HG03558 (cell line): Measurements from ENCODE around the gene COL9A2.
"Not testable (repeated sequence)": the region's sequence is repeated elsewhere in the genome, so short reads cannot be mapped to it uniquely, and the experiment has no call there.

Experiments used
- ATAC-seq: cut with Tn5 transposase; IDR thresholded peaks from one replicate; pipeline ENCODE4 v1.9.1; 2021; ENCODE audit warnings: moderate number of reproducible peaks; ENCODE audit not compliant: unreplicated experiment; ENCODE audit errors: extremely low read depth

Gene COL9A2

DNA sequence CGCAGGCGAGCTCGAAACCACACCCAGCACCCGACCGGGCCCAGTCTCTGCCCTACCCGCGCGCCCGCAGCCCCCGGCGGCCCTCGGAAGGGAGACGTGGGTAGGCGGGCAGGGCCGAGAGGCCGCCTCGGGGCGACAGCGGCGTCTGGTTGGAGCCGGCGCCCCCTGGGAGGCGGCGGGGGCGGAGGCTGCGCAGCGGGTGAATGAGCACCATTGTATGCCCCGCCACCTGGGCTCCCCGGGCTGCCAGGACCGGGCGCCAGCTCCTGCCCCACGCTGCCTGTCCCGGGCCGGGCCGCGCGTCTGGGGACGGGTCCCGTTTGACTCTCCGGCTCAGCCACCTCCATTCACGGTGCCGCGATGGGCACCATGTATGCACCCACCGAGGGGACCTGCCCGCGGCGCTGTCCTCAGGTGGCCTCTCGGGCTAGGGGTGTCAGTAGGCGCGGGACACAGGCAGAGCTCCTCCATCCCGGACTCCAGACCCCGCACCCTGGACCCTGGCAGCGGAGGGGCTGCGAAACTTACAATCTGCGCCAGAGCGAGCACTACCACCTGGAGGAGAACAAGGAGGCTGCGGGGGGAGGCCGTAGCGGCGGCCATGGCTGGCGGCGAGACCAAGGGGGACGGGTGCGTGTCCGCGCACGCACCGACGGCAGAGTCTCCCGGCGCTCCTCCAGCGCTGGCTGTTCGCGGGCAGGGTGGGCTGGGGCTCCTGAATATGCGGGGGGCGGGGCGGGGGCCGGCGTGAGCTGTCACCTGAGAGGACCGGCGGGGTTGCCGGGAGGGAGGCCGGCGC, at the start of gene COL9A2:
TSS of gene COL9A2 (minus strand) at position 692 of the 799 bp plus-strand sequence. CDS start at position 603, 89 bp downstream.
- ATAC-seq, result no peak

DNA sequence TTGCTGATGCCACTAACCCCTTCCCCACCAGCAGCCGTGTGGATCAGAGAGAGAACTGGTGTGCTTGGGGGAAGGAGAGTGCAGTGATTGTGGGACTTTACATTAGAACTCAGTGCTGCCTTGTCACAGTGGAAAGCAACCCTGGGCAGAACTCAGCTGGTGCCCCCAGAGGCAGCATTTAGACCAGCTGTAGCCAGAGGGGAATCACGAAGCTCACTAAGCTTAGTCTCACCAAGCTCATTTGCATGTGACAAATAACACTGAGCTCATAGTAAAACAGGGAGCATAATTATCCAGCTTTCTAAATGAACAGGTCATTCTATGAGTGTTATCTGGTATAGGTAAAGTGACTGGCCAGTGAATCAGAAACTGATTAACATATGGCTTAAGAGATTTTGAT, 46.6 kb upstream of the COL9A2 start:
- ATAC-seq, result peak; percentile 90

DNA sequence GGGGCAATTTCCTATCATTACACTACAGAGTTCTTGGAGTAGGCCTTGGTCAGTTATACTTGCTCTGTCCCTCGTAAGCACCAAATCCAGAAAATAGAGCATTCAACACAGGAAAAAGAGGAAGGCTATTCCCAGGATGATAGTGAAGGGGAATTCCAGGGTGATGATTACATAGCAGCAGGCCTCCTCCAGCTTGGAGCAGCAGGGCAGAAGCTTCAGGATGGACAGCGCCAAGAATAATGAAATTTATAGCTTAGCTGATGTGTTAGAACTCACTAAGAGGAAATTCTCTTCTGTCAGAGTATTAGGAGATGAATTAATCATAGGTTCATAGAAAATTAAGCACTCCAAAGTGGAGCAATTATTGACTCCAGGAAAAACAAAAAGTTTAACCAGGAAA, 45.6 kb upstream of the COL9A2 start:
- no peak for ATAC-seq

DNA sequence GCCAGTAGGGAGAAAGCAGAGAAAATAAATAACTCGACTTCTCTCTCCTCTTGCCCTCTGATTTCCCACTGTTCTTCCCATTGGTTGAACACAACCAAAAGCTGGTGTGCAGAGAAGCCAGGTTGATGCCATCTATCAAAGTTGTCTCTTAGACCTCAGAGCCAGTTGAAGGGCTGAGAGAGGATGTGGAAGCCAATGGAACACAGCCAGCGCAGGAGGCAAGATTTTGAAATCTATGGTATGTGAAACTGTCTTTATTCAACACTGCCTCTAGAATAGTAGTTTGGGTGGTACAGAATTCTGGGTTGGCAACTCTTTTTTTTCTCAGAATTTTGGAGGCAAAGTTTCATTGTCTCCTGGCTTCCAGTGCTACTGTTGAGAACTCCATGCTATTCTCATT, 45.1 kb upstream of the COL9A2 start:
- no peak for ATAC-seq

DNA sequence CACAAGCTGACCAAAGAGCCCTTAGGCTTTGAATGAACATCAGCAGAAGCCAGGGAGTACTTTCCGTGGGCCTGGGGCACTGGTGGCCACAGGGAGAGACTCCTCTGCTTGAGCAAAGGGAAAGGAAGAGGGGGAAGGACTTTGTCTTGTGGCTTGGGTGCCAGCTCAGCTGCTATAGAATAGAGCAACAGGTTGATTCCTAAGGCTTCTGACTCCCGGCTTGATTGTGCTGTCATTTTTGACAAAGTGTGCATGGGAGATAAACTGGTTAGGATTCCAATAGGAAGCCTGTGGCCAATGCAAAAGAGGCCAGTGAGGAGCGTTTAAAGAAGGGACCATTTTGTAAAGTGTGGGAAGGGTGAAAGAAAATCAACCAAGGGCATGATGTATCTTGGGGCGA, 44.6 kb upstream of the COL9A2 start:
- no peak for ATAC-seq

DNA sequence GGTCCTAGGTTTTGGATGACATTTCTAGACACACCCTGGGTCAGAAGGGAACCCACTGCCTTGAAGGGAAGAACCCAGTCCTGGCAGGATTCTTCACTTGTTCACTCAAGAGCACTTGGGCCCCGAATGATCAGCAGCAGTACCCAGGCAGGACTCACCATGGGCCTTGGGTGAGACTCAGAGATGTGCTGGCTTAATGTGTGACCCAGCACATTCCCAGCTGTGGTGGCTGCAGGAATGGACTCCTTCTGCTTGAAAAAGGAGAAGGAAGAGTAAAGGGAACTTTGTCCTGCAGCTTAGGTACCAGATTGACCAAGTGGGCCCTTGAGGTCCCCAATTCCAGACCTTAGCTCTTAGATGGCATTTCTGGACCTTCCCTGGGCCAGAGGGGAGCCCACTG, 44.1 kb upstream of the COL9A2 start:
- no peak for ATAC-seq

DNA sequence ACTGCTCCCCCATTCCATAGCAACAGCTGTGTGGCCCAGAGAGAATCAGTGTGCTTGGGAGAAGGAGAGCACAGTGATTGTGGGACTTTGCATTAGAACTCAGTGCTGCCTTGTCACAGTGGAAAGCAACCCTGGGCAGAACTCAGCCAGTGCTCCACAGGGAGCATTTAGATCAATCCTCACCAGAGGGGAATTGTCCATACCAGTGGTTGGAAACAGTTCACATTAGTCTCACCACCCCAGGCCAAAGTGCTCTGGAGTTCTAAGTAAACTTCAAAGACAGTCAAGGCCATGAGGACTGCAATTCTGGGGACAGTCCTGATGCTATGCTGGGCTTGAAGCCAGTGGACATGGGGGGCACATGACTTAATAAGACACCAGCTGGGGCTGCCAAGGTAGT, 43.5 kb upstream of the COL9A2 start:
- no peak for ATAC-seq

DNA sequence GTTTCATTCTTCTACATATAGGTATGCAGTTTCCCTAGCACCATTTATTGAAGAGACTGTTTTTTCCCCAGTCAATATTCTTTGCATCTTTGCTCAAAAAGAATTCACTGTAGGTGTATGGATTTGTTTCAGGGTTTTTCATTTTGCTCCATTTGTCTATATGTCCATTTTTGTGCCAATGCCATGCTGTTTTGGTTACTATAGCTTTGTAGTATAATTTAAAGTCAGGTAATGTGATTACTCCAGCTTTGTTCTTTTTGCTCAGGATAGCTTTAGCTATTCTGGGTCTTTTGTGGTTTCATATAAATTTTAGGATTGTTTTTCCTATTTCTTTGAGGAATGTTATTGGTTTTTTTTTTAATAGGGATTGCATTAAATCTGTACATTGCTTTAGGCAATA, 40.5 kb upstream of the COL9A2 start:
- no peak for ATAC-seq

DNA sequence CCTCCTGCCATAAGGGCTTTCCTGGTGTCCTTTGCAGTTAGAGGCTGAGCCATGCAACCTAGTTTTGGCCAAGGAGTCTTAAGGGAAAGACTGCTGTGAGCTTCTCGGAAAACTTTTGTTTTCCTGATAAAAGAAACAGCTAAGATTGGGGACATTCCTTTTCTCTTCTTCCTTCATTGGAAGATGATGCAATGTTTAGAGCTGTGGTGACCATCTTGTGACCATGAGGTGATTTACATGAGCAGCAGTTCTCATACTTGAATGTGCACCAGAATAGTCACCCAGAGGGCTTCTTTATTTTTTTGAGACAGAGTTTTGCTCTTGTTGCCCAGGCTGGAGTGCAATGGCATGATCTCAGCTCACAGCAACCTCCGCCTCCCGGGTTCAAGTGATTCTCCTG, 36.0 kb upstream of the COL9A2 start:
- ATAC-seq, result no peak

DNA sequence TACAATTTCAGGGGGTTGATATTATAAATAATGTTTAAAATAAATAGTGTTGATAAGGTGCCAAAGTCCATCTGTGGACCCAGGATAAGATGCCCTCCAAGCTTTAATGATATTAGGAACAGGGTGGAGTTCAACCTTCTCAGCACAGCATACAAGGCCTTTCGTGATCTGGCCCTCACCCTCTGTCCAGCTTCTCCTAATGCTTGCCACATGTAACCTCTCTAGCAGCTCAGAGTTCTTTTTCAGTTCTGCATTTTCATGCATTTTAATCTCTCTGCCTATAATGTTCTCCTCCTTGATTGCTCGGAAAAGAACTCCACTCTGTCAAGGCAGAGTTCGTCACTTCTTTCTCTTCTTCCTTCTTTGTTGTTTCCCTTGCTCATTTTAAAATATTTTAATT, 35.0 kb upstream of the COL9A2 start:
- ATAC-seq, result no peak

DNA sequence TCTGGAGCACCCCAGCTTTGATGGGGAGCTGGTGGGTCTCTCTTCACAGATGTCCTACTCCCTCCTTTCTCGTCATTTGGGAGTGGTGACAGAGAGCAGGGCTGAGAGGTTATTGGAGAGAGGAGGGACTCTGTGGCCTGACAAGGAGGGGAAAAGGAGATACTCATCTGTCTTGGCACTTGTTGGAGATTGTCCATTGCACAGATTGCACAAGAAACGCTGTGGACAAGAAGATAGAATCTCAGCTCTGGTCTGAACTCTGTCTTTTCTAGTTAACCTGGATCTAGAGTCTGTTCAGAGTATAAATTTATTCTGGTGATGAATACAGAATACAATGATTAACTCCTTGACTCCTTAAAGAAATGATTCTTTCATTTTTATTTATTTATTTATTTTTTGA, 34.0 kb upstream of the COL9A2 start:
- no peak for ATAC-seq

DNA sequence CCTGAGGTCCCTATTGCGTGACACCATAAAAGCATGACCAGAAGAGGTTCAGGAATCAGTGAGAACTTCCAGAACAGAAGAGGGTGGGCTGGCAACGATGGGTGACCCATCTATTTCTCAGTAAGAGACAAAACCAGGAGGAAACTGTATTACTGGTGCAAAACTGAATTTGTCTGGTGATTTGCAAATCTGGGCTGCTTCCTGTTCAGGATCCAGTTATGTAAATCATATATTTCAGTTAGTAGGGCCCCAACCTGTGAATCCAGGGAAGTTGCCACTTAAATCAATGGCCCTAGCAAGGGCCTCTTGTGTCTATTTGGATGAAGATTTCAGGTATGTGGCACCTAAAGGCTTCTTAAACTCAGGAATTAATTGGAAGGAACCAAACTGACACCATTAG, 33.3 kb upstream of the COL9A2 start:
- ATAC-seq, result no peak

DNA sequence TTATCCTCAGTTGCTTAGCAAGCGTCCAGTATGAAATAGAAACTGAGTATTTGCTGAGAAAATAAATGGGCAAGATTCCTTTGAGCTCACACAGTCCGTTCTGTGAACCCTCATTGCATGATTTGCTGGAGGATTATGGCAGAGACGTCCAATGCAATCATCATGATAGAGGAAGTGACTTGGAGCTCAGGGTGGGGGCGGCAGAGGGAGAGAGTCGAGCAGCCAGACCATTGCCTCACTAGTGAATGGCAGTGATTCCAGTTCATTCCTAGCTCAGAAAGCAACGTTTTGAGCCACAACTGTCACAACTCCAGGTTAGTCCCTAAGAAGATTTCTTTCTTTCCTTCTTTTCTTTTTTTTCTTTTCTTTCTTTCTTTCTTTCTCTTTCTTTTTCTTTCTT, 27.5 kb upstream of the COL9A2 start:
- ATAC-seq, result no peak

DNA sequence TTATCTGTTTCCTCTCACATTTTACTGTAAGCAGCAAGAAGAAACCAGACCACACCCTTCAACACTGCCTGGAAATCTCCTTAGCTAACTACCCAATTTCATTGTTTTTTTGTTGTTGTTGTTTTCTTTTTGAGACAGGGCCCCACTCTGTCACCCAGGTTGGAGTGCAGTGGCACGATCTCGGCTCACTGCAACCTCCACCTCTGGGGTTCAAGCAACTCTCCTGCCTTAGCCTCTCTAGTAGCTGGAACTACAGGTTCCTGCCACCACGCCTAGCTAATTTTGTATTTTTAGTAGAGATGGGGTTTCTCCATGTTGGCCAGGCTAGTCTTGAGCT, 25.3 kb upstream of the COL9A2 start:
- not testable (repeated sequence) for ATAC-seq

DNA sequence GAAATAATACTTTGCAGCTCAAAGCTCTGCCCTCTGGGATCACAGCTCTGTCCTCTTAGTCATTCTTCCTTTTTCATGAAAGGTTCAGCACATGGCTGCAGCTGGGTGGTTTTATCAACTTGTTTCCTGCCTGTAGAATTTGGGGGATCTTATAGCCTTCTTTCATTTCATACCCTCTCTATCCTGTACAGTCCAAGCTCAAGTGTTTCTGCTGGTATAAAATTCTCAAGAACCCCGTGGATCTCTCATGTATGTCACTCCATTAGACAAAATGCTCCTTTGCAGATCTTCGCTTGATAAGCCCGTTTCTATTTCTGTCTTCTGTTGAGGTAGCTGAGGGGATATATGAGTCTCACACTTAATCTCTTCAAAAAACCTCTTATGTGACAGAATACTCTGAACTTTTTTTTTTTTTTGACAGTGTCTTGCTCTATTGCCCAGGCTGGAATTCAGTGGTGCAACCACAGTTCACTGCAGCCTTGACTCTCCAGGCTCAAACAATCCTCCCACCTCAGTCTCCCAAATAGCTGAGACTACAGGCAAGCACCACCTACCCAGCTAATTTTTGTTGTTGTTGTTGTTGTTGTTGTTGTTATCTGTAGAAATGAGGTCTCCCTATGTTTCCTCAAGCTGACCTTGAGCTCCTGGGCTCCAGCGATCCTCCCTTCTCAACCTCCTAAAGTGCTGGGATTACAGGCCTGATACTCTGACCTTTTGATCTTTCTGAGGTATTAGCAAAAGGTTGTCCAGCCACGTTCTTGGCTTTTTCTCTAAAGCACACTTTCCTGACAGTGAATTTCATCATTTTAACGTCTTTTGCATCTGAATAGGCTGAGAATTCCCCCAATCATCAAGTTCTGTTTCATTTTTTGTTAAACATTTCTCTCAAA, 24.6 kb upstream of the COL9A2 start:
- no peak for ATAC-seq

DNA sequence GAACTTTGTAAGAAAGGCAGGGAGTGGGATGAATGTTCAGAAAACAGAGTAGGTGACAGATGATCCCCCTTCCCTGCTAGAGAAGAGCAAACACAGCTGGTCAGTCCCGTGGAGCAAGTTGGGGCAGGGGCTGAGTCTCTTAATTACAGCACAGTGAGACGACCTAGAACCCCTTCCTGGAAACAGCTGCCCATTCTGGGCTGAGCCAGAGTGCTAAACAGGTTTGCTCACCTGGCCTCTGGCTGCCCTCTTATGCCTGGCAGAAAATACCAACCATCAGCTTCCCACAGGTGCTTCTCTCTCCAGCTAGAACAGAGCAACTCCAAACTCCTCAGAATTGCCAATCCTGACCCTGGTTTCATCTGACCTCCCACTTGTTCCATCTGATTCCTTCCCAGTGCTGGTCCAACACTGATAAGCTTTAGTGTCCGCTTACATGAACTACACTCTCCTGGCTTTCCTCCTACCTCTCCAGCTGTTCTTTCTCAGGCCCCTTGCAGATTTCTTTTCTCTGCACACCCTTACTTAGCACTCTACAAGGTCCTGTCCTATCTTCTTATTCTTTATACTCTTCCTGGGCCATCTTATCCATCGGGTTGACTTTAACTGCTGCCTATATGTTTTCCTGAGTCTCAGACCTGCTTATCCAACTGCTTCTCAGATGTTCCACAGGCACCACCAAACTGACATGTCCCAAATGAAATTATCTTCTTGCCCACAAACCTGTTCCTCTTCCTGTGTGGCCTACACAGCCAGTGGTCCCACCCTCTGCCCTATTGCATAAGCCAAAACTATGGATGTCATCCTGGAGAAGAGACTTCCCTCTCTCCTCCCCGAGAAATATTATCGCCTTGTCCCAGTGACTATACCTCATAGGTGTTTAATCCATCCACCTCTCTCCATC, 22.6 kb upstream of the COL9A2 start:
- no peak for ATAC-seq

DNA sequence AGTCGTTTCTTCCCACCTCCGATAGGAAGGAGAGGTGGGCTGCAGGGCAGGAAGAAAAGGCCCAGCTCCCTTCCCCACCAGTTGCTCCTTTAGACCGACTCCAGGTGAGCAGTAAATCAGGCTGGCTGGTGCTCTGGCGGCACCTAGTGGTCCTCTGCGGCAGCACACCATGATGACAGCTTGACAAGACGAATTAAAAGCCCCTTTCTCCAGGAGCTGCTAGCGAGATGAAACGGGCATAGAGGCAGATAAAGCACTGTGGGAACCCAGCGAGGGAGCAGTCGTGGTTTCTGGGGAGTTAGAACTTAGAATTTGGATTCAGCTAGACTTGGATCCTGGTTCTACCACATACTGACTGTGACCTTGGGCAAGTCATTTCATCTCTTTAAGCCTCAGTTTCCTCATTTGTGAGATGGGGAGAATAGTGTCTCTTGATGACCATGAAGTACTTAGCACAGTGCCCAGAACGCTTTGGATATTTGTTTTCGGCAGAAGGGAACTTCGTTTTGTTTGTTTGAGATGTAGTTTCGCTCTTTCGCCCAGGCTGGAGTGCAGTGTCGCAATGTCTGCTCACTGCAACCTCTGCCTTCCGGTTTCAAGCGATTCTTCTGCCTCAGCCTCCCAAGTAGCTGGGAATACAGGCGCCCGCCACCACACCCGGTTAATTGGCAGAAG, 21.8 kb upstream of the COL9A2 start:
- no peak for ATAC-seq

DNA sequence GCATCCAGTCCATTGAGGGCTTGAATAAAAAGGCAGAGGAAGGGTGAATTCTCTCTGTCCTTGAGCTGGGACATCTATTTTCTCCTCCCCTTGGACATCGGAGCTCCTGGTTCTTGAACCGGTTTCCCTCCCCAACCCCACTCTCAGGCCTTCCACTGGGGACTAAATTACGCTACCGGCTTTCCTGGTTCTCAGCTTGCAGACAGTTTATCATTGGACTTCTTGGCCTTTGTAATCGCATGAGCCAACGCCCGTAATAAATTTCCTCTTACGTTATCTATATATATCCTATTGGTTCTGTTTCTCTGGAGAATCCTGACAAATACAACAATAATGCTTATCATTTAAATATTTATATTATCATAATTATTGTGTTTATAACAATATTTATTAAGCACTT, 20.4 kb upstream of the COL9A2 start:
- ATAC-seq, result no peak

DNA sequence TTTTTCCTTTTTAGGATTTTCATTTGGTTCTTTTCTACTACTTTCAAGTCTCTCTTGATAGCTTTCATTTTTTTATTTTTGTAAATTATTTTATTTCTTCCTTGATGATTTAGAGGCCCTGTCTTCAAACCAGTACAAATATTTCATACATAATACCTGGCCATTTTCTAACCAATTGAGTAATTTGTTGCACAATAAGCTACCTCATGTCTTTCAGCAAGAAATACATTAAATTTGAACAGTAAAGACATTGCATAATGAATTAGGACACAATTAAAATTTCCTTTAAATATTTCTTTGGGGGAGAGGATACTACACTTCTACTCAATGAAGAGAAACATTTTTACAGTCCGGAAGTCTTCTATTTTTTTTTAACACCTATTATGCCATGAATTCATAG, 15.6 kb upstream of the COL9A2 start:
- ATAC-seq, result no peak

DNA sequence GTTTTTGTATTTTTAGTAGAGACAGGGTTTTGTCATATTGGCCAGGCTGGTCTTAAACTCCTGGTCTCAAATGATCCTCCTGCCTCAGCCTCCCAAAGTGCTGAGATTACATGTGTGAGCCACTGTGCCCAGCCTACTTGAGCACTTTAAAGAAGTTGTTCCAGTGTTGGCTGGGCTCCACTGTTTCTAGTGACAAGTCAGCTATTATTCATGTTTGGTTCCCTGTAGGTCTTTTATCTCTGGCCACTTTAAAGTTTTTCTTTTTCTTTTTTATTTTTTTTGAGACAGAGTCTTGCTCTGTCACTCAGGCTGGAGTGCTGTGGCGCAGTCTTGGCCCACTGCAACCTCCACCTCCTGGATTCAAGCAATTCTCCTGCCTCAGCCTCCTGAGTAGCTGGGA, 14.3 kb upstream of the COL9A2 start:
- ATAC-seq, result not testable (repeated sequence)
